Tibial nerve (tissue), 4 donors: ENCODE measurements around the gene ENOX1.

ENCODE experiments used
- EP300 ChIP-seq, 2 donors: sonication (generic); formaldehyde crosslinking; IDR thresholded peaks; one replicate each; pipeline ENCODE4 v1.6.1; 2017; ENCODE audit warnings: antibody characterized with exemption in 2 of 2, mild to moderate bottlenecking in 1 of 2
- POLR2A ChIP-seq, 2 donors: fragments of 450-650 bp; IDR thresholded peaks; one replicate each; pipeline ENCODE4 v1.6.1; 2017; ENCODE audit warnings: antibody characterized with exemption in 2 of 2, mild to moderate bottlenecking in 2 of 2, moderate library complexity in 2 of 2
- TF ChIP-seq, protein P1 (sequence below), 5 experiments: fragments of 200-600 bp in 3 of 5; fragments of 450-650 bp in 2 of 5; sonication (generic) in 3 of 5; IDR thresholded peaks; one replicate each; pipeline ENCODE4 v1.5.1; 2016 to 2019; ENCODE audit warnings: antibody characterized with exemption in 5 of 5, mild to moderate bottlenecking in 3 of 5, moderate library complexity in 2 of 5

DNA sequence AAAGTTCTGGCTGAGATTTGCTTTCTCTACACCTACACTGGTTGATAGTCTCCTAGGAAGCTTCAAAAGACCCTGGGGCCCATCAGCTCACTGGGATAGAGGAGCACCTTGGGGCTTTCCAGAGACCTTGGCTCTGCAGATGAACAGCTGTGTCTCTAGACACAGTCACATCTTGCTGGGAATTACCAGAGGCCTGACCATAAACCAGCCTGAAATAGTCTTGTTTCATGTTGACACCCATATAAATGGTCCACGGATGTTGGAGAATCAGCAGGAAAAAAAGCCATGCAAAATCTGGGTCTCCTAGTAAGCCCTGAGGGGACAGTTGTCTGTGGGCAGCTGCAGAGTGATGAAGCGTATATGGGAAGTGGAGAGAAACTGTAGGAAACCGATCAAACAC, 555.8 kb downstream of the ENOX1 start:
- TF ChIP-seq EP300 (IDR thresholded peaks at IDR 0.05) (no peak), POLR2A (IDR thresholded peaks at IDR 0.05) (no peak)
- TF ChIP-seq, protein P1, sequence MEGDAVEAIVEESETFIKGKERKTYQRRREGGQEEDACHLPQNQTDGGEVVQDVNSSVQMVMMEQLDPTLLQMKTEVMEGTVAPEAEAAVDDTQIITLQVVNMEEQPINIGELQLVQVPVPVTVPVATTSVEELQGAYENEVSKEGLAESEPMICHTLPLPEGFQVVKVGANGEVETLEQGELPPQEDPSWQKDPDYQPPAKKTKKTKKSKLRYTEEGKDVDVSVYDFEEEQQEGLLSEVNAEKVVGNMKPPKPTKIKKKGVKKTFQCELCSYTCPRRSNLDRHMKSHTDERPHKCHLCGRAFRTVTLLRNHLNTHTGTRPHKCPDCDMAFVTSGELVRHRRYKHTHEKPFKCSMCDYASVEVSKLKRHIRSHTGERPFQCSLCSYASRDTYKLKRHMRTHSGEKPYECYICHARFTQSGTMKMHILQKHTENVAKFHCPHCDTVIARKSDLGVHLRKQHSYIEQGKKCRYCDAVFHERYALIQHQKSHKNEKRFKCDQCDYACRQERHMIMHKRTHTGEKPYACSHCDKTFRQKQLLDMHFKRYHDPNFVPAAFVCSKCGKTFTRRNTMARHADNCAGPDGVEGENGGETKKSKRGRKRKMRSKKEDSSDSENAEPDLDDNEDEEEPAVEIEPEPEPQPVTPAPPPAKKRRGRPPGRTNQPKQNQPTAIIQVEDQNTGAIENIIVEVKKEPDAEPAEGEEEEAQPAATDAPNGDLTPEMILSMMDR (IDR thresholded peaks at IDR 0.05) = no peak
